H1 (cell line): ENCODE measurements around the gene CD151. TPM values are rescaled to one million over a fixed set of nuclear protein-coding genes. Genes with fewer than 3 reads are reported as not detected.

Experiments used
- CTCF ChIA-PET: fragments of 300-600 bp; sonication (Branson Sonifier 250); formaldehyde crosslinking; loops from one replicate; lab custom pipeline; 2021; ENCODE audit not compliant: partially characterized antibody; lab: Charles Lee
- POLR2A ChIA-PET: fragments of 300-600 bp; sonication (Branson Sonifier 250); formaldehyde crosslinking; loops from one replicate; lab custom pipeline; 2021; ENCODE audit warnings: inconsistent platforms; ENCODE audit not compliant: partially characterized antibody; lab: Charles Lee
- DNase-seq, 2 experiments: peaks; one replicate each; pipeline versions ENCODE4 v3.0.0 to v3.0.0-alpha.2; 2010 to 2022; ENCODE audit warnings: low spot score in 2 of 2, low read depth in 1 of 2, mixed read lengths in 1 of 2
- FAIRE-seq: peaks from 2 replicates; lab custom pipeline; 2011; peaks lifted over from hg19 to GRCh38; lab: Jason Lieb, UNC
- H2AFZ ChIP-seq: 2 replicates; pipeline ENCODE4 v1.8.1; 2012; ENCODE audit warnings: low read length, inconsistent platforms
- H2AK5ac ChIP-seq: 2 replicates; pipeline ENCODE4 v1.6.1; 2013; ENCODE audit warnings: low read depth, low read length
- H2BK120ac ChIP-seq: replicated peaks from 2 replicates; pipeline ENCODE3; 2013; ENCODE audit warnings: low read depth, low read length, inconsistent platforms
- H2BK12ac ChIP-seq: 2 replicates; pipeline ENCODE4 v1.6.1; 2013; ENCODE audit warnings: low read depth, low read length
- H2BK15ac ChIP-seq: 2 replicates; pipeline ENCODE4 v1.6.1; 2013; ENCODE audit warnings: low read length
- H2BK20ac ChIP-seq: 2 replicates; pipeline ENCODE4 v1.6.1; 2013; ENCODE audit warnings: low read length
- H2BK5ac ChIP-seq: 2 replicates; pipeline ENCODE4 v1.6.1; 2013; ENCODE audit warnings: low read depth, low read length
- H3K14ac ChIP-seq: 2 replicates; pipeline ENCODE4 v1.6.1; 2013; ENCODE audit warnings: inconsistent platforms; ENCODE audit not compliant: insufficient read length
- H3K18ac ChIP-seq: 2 replicates; pipeline ENCODE4 v1.6.1; 2013; ENCODE audit warnings: low read length; ENCODE audit errors: extremely low read depth
- H3K23ac ChIP-seq: 2 replicates; pipeline ENCODE4 v1.6.1; 2013; ENCODE audit warnings: inconsistent platforms; ENCODE audit not compliant: insufficient read length
- H3K23me2 ChIP-seq: 2 replicates; pipeline ENCODE4 v1.6.1; 2013; ENCODE audit warnings: low read depth, low read length
- H3K27ac ChIP-seq: 2 replicates; pipeline ENCODE4 v1.6.1; 2011; ENCODE audit warnings: low read depth, low read length, inconsistent platforms
- H3K27me3 ChIP-seq, 4 experiments: replicated peaks in 1 of 4; 1 replicate in 1 of 4; 2 replicates in 3 of 4; pipeline versions ENCODE4 v1.6.1 to v1.8.1; 2011 to 2013; ENCODE audit warnings: low read length in 3 of 4, mild to moderate bottlenecking in 3 of 4, inconsistent platforms in 2 of 4, mixed read lengths in 2 of 4, moderate library complexity in 1 of 4; ENCODE audit not compliant: control insufficient read depth in 3 of 4, insufficient read depth in 3 of 4; ENCODE audit errors: extremely low read depth in 1 of 4
- H3K36me3 ChIP-seq, 4 experiments: 2 replicates each; pipeline versions ENCODE4 v1.6.1 to v1.8.1; 2011 to 2013; ENCODE audit warnings: mild to moderate bottlenecking in 4 of 4, low read length in 3 of 4, moderate library complexity in 2 of 4, control low read depth in 1 of 4, inconsistent platforms in 1 of 4; ENCODE audit not compliant: insufficient read depth in 4 of 4, control insufficient read depth in 2 of 4
- H3K4ac ChIP-seq: replicated peaks from 2 replicates; pipeline ENCODE3; 2013; ENCODE audit warnings: low read length, low read depth, mixed read lengths, inconsistent platforms; ENCODE audit not compliant: insufficient read length
- H3K4me1 ChIP-seq, 4 experiments: replicated peaks in 1 of 4; 1 replicate in 1 of 4; 2 replicates in 3 of 4; pipeline versions ENCODE4 v1.6.1 to v1.8.1; 2011 to 2013; ENCODE audit warnings: low read length in 3 of 4, inconsistent platforms in 2 of 4, mixed read lengths in 1 of 4; ENCODE audit not compliant: insufficient read depth in 4 of 4, control insufficient read depth in 3 of 4
- H3K4me2 ChIP-seq, 2 experiments: 2 replicates each; pipeline versions ENCODE4 v1.6.1 to v1.8.1; 2011 to 2013; ENCODE audit warnings: low read depth in 2 of 2, low read length in 2 of 2, control low read depth in 1 of 2, inconsistent platforms in 1 of 2, mild to moderate bottlenecking in 1 of 2; ENCODE audit not compliant: insufficient read depth in 1 of 2
- H3K4me3 ChIP-seq, 4 experiments: fragments of 200-600, 300-600 bp in 1 of 4; sonication (generic), shearing (Covaris generic), sonication (Bioruptor Twin) in 1 of 4; 2 replicates each; pipeline versions ENCODE4 v1.5.1 to v1.8.1; 2011 to 2016; ENCODE audit warnings: low read length in 4 of 4, low read depth in 3 of 4, control low read depth in 2 of 4, inconsistent platforms in 2 of 4, mild to moderate bottlenecking in 2 of 4, mixed read lengths in 1 of 4, moderate library complexity in 1 of 4; ENCODE audit not compliant: insufficient read depth in 2 of 4; ENCODE audit errors: extremely low read depth in 1 of 4
- H3K56ac ChIP-seq: replicated peaks from 2 replicates; pipeline ENCODE3; 2013; ENCODE audit warnings: low read depth, mild to moderate bottlenecking, mixed read lengths, low read length, inconsistent platforms; ENCODE audit not compliant: insufficient read length
- H3K79me1 ChIP-seq: 2 replicates; pipeline ENCODE4 v1.6.1; 2013; ENCODE audit warnings: low read depth, low read length, control low read depth
- H3K79me2 ChIP-seq, 2 experiments: 2 replicates each; pipeline versions ENCODE4 v1.6.1 to v1.8.1; 2012 to 2013; ENCODE audit warnings: low read length in 2 of 2, mild to moderate bottlenecking in 2 of 2, inconsistent platforms in 1 of 2; ENCODE audit not compliant: insufficient read depth in 2 of 2, control insufficient read depth in 1 of 2
- H3K9ac ChIP-seq, 4 experiments: replicated peaks in 1 of 4; 1 replicate in 1 of 4; 2 replicates in 3 of 4; pipeline versions ENCODE4 v1.6.1 to v1.8.1; 2011 to 2013; ENCODE audit warnings: low read depth in 3 of 4, low read length in 3 of 4, control low read depth in 2 of 4, mild to moderate bottlenecking in 2 of 4, moderate library complexity in 2 of 4, inconsistent platforms in 1 of 4; ENCODE audit errors: extremely low read depth in 1 of 4
- H3K9me3 ChIP-seq, 2 experiments: 2 replicates each; pipeline versions ENCODE4 v1.6.1 to v1.8.1; 2012 to 2013; ENCODE audit warnings: mild to moderate bottlenecking in 2 of 2, moderate library complexity in 2 of 2, control low read depth in 1 of 2, inconsistent platforms in 1 of 2, low read depth in 1 of 2, low read length in 1 of 2, mixed read lengths in 1 of 2; ENCODE audit not compliant: insufficient read depth in 2 of 2
- H4K20me1 ChIP-seq, 2 experiments: replicated peaks in 1 of 2; 2 replicates each; pipeline versions ENCODE3 to v1.8.1; 2011 to 2013; ENCODE audit warnings: inconsistent platforms in 2 of 2, low read length in 2 of 2, mild to moderate bottlenecking in 1 of 2; ENCODE audit not compliant: insufficient read depth in 2 of 2, control insufficient read depth in 1 of 2
- H4K5ac ChIP-seq: 2 replicates; pipeline ENCODE4 v1.6.1; 2013; ENCODE audit warnings: low read length, low read depth, mixed read lengths, inconsistent platforms; ENCODE audit not compliant: insufficient read length
- H4K8ac ChIP-seq: 2 replicates; pipeline ENCODE4 v1.8.0; 2013; ENCODE audit warnings: mild to moderate bottlenecking, moderate library complexity, low read length, inconsistent platforms; ENCODE audit not compliant: insufficient read depth; ENCODE audit errors: extremely low read depth
- H4K91ac ChIP-seq: replicated peaks from 2 replicates; pipeline ENCODE3; 2013; ENCODE audit warnings: low read length, mixed read lengths, inconsistent platforms; ENCODE audit not compliant: insufficient read length
- CHD1 ChIP-seq: IDR thresholded peaks from 2 replicates; pipeline ENCODE4 v1.6.1; 2012; ENCODE audit warnings: low read depth, low read length, improper control_type of control experiment
- CTCF ChIP-seq, 3 experiments: IDR thresholded peaks; 1 replicate in 2 of 3; 2 replicates in 1 of 3; pipeline versions ENCODE4 v1.5.1 to v1.6.1; 2011; ENCODE audit warnings: low read length in 3 of 3, mild to moderate bottlenecking in 3 of 3, inconsistent platforms in 2 of 3, low read depth in 1 of 3, moderate library complexity in 1 of 3; ENCODE audit not compliant: insufficient read depth in 1 of 3; ENCODE audit errors: control extremely low read depth in 1 of 3
- RAD21 ChIP-seq, 2 experiments: IDR thresholded peaks in 1 of 2; conservative IDR thresholded peaks in 1 of 2; 2 replicates each; pipeline ENCODE4 v1.6.1; 2011; ENCODE audit warnings: low read depth in 2 of 2, low read length in 2 of 2, improper control_type of control experiment in 1 of 2, inconsistent platforms in 1 of 2, mild to moderate bottlenecking in 1 of 2, moderate library complexity in 1 of 2
- TBP ChIP-seq: IDR thresholded peaks from 2 replicates; pipeline ENCODE4 v1.6.1; 2011; ENCODE audit warnings: low read depth, low read length, improper control_type of control experiment
- WGBS, 2 experiments: shearing (Covaris generic) in 1 of 2; methylation state at CpG; one replicate each; pipeline versions ENCODE4 v1.1.6 to v1.1.7; 2013 to 2015; ENCODE audit warnings: low lambda C conversion rate in 2 of 2, mixed read lengths in 2 of 2, inconsistent platforms in 1 of 2, low coverage in 1 of 2, missing lambda C conversion rate in 1 of 2; ENCODE audit not compliant: insufficient replicate concordance in 2 of 2, insufficient coverage in 1 of 2, insufficient read length in 1 of 2; ENCODE audit errors: extremely low coverage in 1 of 2, missing lambda C conversion rate in 1 of 2; 5-methylcytosine and 5-hydroxymethylcytosine counted together
- polyA plus RNA-seq, 7 experiments: library from polyadenylated mRNA; depleted of rRNA in 3 of 7; stranded (reverse) in 5 of 7; unstranded in 2 of 7; fragments of >200 nt in 5 of 7; fragments of 200-250 nt in 2 of 7; gene quantifications; 1 replicate in 5 of 7; 2 replicates in 1 of 7; 4 replicates in 1 of 7; pipeline versions ENCODE4 v1.2.1 to v1.2.3, GENCODE V29; 2011 to 2013; ENCODE audit warnings: missing spikeins in 2 of 7, mixed read lengths in 2 of 7
- total RNA-seq: library from RNA; stranded (reverse); fragmentation: NEBNext Ultra II Directional; extraction: Animal tissue kit (Norgen Biotek cat#: 25700); gene quantifications from 2 replicates; pipeline ENCODE4 v1.2.1, GENCODE V29; 2021
- TF ChIP-seq, protein P1 (sequence below): IDR thresholded peaks from 2 replicates; pipeline ENCODE4 v1.6.1; 2011; ENCODE audit warnings: low read depth, mild to moderate bottlenecking, low read length; ENCODE audit not compliant: insufficient read depth
- TF ChIP-seq, protein P2 (sequence below): IDR thresholded peaks from 2 replicates; pipeline ENCODE4 v1.6.1; 2011; ENCODE audit warnings: low read length, improper control_type of control experiment

CD151 gene
- total and polyA plus RNA-seq, 2 of the 8 experiments (the other 6 are each of a cell fraction or from before 2014, with no cell fraction given) = 101 to 212 TPM

GRCh38 chr11:839875-840617 lies 7.3 kb downstream of the CD151 start:
- no peak for FAIRE-seq
- H4K20me1 ChIP-seq = peaks cover 5 to 38% of the 10 kb centered on the region in 2 experiments
- peaks cover 0 to 18% of the 10 kb centered on the region in 2 experiments; a peak in 2 of 4 replicates for H3K79me2 ChIP-seq
- no peak overlapping the region for H3K14ac ChIP-seq
- no peak overlapping the region for H2BK15ac ChIP-seq
- H3K4ac ChIP-seq = no peak overlapping the region
- no peak overlapping the region for H3K4me3 ChIP-seq
- no peak overlapping the region for H3K23ac ChIP-seq
- H3K79me1 ChIP-seq = peaks cover 9% of the 10 kb centered on the region; the same call in 1 of the 2 replicates
- no peaks in the 10 kb centered on the region for H3K9me3 ChIP-seq
- no peak overlapping the region for H2BK12ac ChIP-seq
- H3K9ac ChIP-seq = no peak overlapping the region
- H2BK120ac ChIP-seq = no peak overlapping the region
- POLR2A ChIA-PET = interaction anchor here (0.8 to 40.4 kb wide), 3 partner anchors 17 to 63 kb away, joined by 4 to 1917 read pairs (median 234); partner anchors contain the start of genes CD151, CEND1, CRACR2B and PIDD1
- no peak overlapping the region for H2BK20ac ChIP-seq
- WGBS, 2 experiments = 95% methylated on average over 24 of the region's 25 CpGs; no CpG with 5 or more reads in 1 of the 2 experiments
- no peak overlapping the region for H2BK5ac ChIP-seq
- H3K36me3 ChIP-seq = peaks cover 10 to 30% (median 24%) of the 10 kb centered on the region in 4 experiments; a peak in 7 of 8 replicates
- CTCF ChIA-PET = interaction anchor here (0.6 to 5.2 kb wide), 11 partner anchors 8 to 233 kb away, joined by 3 to 26 read pairs (median 5); partner anchors contain the start of genes CRACR2B and PNPLA2
- H4K8ac ChIP-seq = no peak overlapping the region
- H3K18ac ChIP-seq = no peak overlapping the region
- no peak overlapping the region for H4K5ac ChIP-seq
- no peaks in the 10 kb centered on the region for H3K27me3 ChIP-seq
- H2AFZ ChIP-seq = no peak overlapping the region
- H3K4me2 ChIP-seq = no peak overlapping the region; a peak in 1 of 4 replicates
- H3K4me1 ChIP-seq = peaks cover 0 to 19% (median 13%) of the 10 kb centered on the region in 4 experiments; a peak in 6 of 7 replicates
- DNase-seq = no peak
- H2AK5ac ChIP-seq = no peak overlapping the region
- H3K56ac ChIP-seq = no peak overlapping the region
- H3K23me2 ChIP-seq = peaks cover 20% of the 10 kb centered on the region; the same call in 1 of the 2 replicates
- no peak overlapping the region for H3K27ac ChIP-seq
- no peak overlapping the region for H4K91ac ChIP-seq
- TF ChIP-seq, protein P1, sequence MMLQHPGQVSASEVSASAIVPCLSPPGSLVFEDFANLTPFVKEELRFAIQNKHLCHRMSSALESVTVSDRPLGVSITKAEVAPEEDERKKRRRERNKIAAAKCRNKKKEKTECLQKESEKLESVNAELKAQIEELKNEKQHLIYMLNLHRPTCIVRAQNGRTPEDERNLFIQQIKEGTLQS = no peak
- TF ChIP-seq CHD1 = no peak
- TF ChIP-seq CTCF (IDR thresholded peaks at IDR 0.05; ENCODE audit: control extremely low read depth in 1 of 3, insufficient read depth in 1 of 3, low read depth in 1 of 3, low read length in 3 of 3) = peak in 2 of 3 experiments; percentile 41 to 52; a peak in 3 of 4 replicates
- TF ChIP-seq, protein P2, sequence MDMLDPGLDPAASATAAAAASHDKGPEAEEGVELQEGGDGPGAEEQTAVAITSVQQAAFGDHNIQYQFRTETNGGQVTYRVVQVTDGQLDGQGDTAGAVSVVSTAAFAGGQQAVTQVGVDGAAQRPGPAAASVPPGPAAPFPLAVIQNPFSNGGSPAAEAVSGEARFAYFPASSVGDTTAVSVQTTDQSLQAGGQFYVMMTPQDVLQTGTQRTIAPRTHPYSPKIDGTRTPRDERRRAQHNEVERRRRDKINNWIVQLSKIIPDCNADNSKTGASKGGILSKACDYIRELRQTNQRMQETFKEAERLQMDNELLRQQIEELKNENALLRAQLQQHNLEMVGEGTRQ = no peak
- no peak for TF ChIP-seq TBP
- TF ChIP-seq RAD21 (IDR thresholded peaks at IDR 0.05 in 1 of 2, conservative IDR thresholded peaks at IDR 0.05 in 1 of 2; ENCODE audit: low read depth in 2 of 2, low read length in 2 of 2) = peak; percentile 17 to 32; a peak in 3 of 4 replicates
